Prostate gland (tissue), 2 donors: ENCODE data around the gene AFF2.

Source experiments
- POLR2A ChIP-seq: fragments of 450-650 bp; IDR thresholded peaks from one replicate; pipeline ENCODE4 v1.6.1; 2016; ENCODE audit warnings: antibody characterized with exemption, mild to moderate bottlenecking
- POLR2AphosphoS5 ChIP-seq: sonication (generic); formaldehyde crosslinking; IDR thresholded peaks from one replicate; pipeline ENCODE4 v1.6.1; 2017; ENCODE audit warnings: antibody characterized with exemption
- TF ChIP-seq, protein P1 (sequence below), 4 experiments: fragments of 200-600 bp in 2 of 4; fragments of 450-650 bp in 2 of 4; sonication (generic) in 2 of 4; IDR thresholded peaks; 1 replicate in 3 of 4; 2 replicates in 1 of 4; pipeline ENCODE4 v1.5.1; 2016 to 2019; ENCODE audit warnings: antibody characterized with exemption in 4 of 4, mild to moderate bottlenecking in 2 of 4, moderate library complexity in 2 of 4

DNA sequence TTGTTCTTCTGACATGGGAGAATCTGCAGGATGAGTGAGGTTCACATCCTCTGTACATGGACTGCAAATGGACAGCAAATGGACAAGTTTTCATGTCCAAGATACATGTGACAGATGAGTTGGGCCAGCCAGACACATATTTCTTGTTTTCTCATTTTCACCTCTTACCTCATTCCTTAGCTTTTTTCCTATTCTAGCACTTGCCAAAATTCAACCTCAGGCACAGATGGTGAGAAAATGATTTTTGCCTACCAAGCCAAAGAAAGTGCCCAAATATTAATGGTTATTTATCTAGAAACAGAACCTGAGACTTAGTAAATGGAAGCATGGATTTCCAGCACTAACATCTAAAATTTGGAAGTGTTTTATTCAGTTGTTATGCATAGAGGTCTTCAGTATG, 402.2 kb downstream of the AFF2 start:
- TF ChIP-seq, protein P1, sequence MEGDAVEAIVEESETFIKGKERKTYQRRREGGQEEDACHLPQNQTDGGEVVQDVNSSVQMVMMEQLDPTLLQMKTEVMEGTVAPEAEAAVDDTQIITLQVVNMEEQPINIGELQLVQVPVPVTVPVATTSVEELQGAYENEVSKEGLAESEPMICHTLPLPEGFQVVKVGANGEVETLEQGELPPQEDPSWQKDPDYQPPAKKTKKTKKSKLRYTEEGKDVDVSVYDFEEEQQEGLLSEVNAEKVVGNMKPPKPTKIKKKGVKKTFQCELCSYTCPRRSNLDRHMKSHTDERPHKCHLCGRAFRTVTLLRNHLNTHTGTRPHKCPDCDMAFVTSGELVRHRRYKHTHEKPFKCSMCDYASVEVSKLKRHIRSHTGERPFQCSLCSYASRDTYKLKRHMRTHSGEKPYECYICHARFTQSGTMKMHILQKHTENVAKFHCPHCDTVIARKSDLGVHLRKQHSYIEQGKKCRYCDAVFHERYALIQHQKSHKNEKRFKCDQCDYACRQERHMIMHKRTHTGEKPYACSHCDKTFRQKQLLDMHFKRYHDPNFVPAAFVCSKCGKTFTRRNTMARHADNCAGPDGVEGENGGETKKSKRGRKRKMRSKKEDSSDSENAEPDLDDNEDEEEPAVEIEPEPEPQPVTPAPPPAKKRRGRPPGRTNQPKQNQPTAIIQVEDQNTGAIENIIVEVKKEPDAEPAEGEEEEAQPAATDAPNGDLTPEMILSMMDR (IDR thresholded peaks at IDR 0.05): no peak
- no peak for TF ChIP-seq POLR2A
- TF ChIP-seq POLR2AphosphoS5: no peak
